PFSK-1 (cell line): ENCODE measurements around the gene RALGAPB.
A peak's percentile ranks its signal among the peaks of the same experiment; 100 is the strongest.

ENCODE experiments used
- POLR2AphosphoS5 ChIP-seq: IDR thresholded peaks from 2 replicates; pipeline ENCODE4 v1.6.1; 2012; ENCODE audit warnings: low read depth, mild to moderate bottlenecking, control low read depth, low read length, moderate library complexity
- SIN3A ChIP-seq: IDR thresholded peaks from 2 replicates; pipeline ENCODE4 v1.6.1; 2012; ENCODE audit warnings: mild to moderate bottlenecking, low read length, moderate library complexity, borderline replicate concordance; ENCODE audit not compliant: insufficient read depth

DNA sequence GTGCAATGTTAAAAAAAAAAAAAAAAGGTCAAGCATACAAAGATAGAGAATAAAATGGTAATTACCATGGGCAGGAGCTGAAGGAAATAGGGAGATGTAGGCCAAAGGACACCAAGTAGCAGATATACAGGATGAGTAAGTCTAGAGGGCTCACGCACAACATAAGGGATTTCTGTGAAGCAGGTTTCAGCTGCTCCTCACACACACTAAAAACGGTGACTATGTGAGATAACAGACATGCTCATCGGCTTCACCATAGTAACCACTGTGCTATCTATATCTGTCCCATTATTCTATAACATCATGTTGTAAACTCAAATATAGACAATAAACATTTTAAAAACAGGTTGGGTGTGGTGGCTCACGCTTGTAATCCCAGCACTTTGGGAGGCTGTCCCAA, 49.1 kb upstream of the RALGAPB start:
- TF ChIP-seq POLR2AphosphoS5: 0 out of 2 replicates have a peak, but pooled peaks have one; percentile 20
- no peak for TF ChIP-seq SIN3A
